Posterior cingulate gyrus (tissue), 11 donors: ENCODE measurements around the gene WDPCP.
"Not testable (repeated sequence)": the region's sequence is repeated elsewhere in the genome, so short reads cannot be mapped to it uniquely, and the experiment has no call there.

ENCODE experiments used
- DNase-seq, 10 donors: peaks; one replicate each; pipeline versions ENCODE4 v3.0.0 to v3.0.0-alpha.2; 2020 to 2021; ENCODE audit warnings: mixed read lengths in 3 of 10
- intact Hi-C: fragments of 100-400 bp; cut with DNase I; formaldehyde crosslinking; loops from one replicate; pipeline ENCODE4 v1.15.1; 2023

The WDPCP gene

DNA sequence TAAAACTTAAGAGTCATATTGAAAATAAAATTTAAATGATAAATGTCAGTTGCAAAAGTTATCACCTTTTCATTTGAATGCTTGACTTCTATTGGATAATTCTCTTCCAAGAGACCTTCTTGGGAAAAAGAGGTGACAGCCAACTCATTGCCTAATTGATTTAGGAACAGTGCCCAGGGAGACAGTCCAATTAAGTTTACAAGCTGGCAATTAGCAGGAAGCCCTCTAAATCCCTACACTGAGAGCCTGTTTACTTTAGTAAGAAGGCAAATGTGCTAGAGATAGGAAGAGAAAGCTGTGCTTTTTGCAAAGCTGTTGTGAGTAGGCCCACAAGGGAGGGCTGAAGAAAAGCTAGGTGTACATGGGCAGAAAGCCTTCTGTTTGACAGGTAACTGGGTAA lies 189.1 kb downstream of the WDPCP start:
- intact Hi-C loops, result no loop called here
- no peak for DNase-seq

DNA sequence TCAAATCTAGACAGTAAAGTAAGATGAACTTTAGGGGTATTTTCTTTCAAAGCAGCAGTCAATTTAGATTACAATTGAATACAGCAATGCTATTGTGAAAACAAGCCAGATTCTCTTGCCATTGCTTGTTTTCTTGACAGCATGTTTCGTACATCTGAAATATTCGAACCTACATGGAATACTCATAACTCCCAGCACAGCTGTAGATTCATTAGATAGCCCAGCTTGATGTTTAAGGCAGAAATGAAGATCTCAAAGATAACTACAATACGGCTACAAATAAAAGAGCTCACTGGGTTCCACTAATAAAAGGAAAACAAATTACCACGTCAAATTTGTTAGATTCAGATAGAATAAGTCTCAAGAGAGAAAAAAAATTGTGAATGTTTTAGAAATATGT lies 208.8 kb downstream of the WDPCP start:
- intact Hi-C loops, result no loop called here
- no peak for DNase-seq

DNA sequence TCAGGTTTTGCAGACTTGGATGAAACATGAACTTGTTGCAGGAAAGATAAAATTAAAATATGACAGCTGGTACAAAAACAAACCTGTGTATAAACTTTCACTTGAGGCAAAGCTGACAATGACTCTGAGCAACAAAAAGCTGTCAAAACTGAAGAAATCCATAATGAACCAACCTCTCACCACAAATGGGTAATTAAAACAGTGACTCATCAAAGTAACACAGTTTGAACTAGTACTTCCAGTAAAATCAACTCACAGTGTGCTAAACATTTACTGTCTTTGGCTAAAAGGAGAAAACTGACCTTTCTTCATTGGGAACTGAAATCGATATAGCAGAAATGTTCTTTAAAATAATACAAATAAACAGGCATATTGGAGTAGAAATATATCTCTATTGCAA lies 209.7 kb downstream of the WDPCP start:
- intact Hi-C loops, result no loop called here

DNA sequence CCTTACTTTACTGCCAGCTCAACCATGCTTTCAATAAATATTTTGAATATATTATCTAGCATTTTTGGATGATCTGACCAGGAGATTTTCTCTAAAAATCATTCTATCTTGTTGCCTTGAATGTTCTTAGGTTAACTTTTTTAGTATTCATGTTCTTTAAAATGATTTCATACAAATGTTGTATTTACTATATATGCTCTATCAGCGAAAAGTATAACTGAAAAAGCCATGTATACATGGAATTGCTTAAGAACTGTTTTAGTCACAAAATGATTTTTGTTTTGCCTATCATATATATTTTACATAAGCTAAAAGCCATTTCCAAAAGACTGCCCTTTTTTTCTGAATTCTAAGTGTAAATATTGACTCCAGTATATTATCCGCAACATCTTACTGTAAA lies 213.9 kb downstream of the WDPCP start:
- no peak for DNase-seq
- intact Hi-C loops, result no loop called here

More for the DNA sequence above, 209.7 kb downstream of the WDPCP start:
- DNase-seq, result no peak

DNA sequence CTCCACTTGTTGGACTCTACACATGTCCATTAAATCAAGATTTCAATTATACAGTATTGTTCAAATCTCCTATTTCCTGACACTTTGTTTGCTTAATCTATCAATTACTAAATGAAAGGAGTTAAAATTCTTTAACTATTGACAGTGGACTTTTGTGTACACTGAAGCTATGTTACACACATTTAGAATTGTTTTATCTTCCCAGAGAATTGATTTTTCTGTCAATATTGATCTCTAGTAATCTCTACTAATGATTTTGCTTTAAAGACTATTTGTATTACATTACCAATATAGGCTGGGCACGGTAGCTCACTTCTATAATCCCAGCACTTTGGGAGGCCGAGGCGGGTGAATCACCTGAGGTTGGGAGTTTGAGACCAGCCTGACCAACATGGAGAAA lies 215.7 kb downstream of the WDPCP start:
- no peak for DNase-seq
- intact Hi-C loops, result no loop called here

DNA sequence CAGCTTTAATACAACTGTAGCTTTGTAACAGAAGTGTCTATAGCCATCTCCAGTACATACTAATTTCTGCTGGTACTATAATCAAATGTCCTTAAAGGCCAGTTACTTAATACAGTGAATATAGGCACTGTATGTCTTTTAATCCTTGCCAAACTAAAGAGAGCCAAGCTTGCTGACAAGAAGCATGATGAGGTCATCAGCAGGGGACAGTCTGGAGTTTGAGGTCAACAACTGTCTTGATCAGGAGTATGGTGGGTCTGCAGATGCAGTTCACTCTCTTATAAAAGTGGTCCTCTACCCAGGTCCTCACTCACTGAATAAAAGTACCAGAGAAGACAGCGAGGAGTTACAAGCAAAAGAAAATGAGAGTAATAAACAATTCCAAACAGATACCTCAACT lies 219.1 kb downstream of the WDPCP start:
- intact Hi-C loops, result no loop called here

DNA sequence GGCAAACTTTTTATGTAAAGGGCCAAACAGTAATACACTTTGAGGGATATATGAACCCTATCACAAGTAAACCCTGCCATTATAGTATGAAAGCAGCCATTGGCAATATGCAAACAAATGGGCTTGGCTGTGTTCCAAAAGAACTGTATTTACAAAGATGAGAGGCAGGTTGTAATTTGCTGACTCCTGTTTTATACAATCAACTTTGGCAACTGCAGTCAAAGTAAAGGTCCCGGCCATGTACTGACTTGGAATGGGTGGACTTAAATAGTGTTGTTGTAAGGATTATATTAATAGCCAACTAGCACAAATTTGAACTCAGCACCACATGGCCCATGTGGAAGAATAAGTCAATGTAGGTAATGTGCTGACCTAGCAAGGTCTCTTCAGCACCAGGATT lies 223.4 kb downstream of the WDPCP start:
- DNase-seq, result no peak
- intact Hi-C loops, result no loop called here

More for the DNA sequence above, 219.1 kb downstream of the WDPCP start:
- no peak for DNase-seq

DNA sequence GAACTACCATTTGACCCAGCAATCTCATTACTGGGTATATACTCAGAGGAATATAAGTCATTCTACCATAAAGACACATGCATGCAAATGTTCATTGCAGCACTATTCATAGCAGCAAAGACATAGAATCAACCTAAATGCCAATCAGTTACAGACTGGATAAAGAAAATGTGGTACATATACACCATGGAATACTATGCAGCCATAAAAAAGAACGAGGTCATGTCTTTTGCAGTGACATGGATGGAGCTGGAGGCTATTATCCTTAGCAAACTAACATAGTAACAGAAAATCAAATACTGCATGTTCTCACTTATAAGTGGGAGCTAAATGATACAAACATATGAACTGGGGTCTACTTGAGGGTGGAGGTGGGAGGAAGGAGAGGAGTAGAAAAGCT lies 230.6 kb downstream of the WDPCP start:
- intact Hi-C loops, DNase-seq: not testable (repeated sequence)

DNA sequence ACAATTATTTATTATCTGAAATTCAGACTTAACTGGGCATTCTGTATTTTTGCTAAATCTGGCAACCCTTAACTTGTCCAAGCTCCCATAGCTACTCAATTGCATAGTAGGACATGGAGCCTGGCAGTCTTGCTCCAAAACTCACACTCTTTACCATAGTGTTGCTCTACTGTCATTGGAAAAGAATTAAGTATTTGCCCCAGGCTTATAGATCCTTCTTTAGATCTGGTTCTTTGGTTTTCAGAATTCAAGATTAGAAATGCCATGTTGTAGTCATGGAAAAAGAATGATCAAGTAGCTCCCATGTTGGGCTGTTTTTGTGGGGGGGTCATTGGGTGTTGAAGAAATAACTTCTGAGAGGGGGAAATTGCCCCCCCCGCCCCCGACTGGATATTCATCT lies 240.9 kb downstream of the WDPCP start:
- intact Hi-C loops, result no loop called here
- no peak for DNase-seq

DNA sequence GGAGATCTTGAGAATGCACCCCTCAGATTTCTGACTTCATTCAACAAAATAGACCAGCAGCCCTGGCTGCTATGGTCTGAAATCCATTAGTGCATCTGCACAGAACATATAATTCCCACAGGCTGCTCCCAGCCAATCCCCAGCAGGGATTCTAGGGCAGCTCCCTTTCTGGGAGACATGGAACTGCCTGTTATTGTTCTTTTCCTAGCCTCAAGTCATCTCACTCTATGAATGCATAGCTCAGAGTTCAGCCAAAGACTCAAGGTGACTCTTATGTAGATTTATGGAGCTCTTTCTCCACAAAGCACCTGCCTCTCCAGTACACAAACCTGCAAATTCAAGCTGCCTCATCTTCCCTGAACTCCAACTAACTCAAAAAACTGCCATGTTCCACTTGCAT lies 241.9 kb downstream of the WDPCP start:
- intact Hi-C loops, result no loop called here
- no peak for DNase-seq

DNA sequence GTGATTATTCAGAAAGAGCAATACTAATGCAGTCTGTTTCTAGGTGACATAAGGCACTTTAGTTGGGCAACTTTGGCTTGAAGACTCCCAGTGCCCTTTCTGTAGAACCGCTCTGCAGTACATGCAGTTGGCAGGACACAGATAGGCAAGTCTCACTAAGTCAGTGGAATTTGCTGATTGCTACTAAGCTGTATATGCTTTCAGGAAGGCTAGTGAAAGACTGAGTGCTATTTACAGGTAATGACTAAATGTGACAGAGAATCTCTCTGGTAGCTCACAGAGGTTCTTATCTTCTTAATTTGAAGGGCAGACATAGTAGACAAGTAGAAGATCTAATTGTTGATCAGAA lies 243.0 kb downstream of the WDPCP start:
- DNase-seq, result no peak
- intact Hi-C loops, result no loop called here

DNA sequence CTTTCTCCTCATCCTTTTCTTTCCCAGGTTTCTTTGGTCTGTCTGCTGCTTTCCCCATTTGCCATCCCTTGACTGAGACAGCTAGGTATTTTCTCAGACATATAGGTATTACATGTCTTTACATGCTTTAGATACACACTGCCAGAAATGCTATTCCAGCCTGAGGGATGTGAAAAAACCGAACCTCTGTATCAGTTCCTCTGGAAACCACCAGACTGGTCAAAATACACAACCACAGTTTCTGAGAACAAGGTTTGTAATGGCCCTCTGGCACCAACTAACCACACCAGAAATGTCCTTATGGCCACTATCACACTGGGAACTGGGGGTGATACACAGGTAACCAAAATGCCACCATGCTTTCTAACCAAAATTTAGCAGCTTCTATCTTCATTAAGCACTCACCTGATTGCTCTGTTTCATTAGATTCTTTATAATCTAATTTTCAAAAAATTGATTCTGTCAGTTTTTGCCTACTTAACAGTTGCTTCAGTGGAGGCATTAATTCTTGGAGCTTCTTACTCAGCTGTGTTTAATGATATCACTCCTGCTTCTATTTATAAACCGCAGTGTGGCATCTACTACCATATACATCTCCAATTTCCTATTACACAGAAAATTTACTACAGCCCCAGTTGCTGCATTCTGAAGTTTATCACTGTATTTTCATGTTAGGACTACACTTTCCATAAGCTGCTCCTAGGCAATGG lies 243.5 kb downstream of the WDPCP start:
- DNase-seq, result no peak

DNA sequence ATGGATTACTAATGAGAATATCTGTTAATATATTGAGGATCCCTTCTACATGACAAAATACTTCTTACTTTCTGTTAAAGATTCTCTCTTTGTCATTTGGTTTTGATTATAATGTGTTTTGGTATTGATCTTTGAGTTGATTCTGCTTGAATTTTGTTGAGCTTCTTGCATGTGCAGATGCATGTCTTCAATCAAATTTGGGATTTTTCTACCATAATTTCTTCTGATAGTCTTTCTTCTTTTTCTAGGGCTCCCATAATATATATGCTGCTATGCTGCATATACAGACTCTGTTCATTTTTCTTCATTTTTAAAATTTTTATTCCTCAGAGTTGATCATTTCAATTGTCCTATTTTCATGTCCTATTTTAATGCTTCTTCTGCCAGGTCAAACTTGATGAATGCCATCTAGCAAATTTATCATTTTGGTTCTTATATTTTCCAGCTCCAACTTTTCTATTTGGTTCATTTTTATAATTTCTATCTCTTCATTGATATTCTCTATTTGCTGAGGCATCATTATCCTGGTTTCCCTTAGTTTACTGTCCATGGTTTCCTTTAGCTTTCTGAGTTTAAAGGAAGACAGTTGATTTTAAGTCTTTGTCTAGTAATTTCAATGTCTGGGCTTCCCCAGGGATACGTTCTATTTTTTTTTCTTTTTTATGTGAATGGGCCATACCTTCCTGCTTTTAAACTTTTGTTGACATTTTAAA lies 244.7 kb downstream of the WDPCP start:
- intact Hi-C loops, result no loop called here
- DNase-seq, result no peak

More for the DNA sequence above, 243.5 kb downstream of the WDPCP start:
- intact Hi-C loops, result no loop called here

DNA sequence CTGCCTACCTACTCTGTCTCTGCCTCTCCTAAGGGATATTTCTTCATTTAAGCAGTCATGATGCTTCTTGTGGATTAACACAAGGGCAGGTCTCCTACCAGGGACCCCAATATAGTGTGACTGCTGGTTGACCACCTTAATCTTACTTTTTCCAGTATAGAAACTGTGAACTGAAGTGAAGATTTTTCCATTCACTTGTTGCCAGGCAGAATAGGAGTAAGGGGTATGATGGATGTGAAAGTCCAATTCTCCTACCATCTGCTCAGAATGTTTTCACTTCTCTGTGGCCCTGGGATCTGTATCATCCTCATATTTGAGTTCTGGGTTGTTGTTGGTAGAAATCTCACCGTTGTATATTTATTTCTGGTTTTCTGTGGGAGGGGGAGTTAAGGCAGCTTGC lies 247.8 kb downstream of the WDPCP start:
- DNase-seq, result no peak
- intact Hi-C loops, result no loop called here

DNA sequence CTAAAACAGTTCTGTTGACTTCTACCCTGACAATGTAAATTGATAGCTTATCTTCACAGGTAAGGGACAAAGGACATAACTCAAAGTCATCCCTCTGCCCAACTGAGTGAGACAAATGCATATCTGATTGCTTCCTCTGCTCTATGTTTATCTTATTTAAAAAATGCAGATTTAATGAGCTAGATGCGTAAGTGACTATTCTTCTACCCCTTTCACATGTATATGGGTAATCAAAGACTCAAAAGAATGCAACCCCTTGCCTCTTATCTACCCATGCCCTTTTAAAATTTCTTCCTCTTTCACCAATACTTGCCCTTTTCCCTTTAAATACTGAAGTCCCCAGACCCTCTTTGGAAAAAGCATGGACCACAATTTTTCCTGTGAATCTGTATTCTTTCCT lies 253.4 kb downstream of the WDPCP start:
- intact Hi-C loops, result no loop called here
- DNase-seq, result no peak

DNA sequence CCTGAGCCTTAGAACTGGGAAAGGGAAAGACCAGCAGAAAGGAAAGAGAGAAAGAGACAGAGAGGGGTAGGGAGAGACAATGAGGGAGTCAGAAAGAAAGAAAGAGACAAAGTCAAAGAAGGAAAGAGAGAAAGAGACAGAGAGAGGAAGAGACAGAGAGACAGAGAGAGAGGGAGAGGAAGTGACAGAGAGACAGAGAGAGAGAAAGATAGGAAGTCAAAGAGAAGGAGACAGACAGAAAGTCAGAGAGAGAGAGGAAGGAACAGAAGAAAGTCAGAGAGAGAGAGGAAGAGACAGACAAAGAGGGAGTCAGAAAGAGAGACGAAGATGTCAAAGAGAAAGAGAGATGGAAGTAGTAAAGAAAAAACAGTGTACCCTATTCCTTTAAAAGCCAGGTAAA lies 261.8 kb downstream of the WDPCP start:
- intact Hi-C loops, result no loop called here
- no peak for DNase-seq

DNA sequence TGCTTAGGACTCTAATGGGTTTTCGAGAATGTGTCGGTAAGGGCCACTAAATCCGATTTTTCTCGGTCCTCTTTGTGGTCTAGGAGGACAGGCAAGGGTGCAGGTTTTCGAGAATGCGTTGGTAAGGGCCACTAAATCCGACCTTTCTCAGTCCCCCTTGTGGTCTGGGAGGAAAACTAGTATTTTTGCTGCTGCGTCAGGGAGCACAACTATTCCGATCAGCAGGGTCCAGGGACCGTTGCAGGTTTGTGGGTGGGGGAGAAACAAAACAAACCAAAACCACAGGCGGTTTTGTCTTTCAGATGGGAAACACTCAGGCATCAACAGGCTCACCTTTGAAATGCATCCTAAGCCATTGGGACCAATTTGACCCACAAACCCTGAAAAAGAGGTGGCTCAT lies 264.6 kb downstream of the WDPCP start:
- DNase-seq, intact Hi-C loops: not testable (repeated sequence)

DNA sequence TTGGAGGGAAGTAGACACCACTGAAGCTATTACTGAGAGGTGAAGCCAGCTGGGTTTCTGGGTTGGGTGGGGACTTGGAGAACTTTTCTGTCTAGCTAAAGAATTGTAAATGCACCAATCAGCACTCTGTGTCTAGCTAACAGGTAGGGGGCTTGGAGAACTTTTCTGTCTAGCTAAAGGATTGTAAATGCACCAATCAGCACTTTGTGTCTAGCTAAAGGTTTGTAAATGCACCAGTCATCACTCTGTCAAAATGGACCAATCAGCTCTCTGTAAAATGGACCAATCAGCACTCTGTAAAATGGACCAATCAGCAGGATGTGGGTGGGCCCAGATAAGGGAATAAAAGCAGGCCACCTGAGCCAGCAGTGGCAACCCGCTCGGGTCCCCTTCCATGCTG lies 266.3 kb downstream of the WDPCP start:
- DNase-seq, intact Hi-C loops: not testable (repeated sequence)

DNA sequence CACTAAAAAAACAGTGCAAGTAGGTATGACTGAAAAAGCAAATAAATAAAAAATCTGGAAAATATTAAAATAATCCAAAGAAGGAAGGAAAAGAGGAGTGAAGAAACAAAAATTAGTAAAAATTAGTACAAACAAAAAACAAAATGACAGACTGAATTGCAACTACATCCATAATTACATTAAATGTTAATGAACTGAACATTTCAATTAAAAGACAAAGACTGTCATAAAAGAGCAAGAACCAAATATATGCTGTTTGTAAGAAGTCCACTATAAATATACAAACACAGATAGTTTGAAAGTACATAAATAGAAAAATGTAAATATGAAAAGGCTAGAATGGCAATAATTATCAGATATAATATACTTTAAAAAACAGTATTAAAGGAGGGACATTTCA lies 267.6 kb downstream of the WDPCP start:
- no peak for DNase-seq
- intact Hi-C loops, result no loop called here

DNA sequence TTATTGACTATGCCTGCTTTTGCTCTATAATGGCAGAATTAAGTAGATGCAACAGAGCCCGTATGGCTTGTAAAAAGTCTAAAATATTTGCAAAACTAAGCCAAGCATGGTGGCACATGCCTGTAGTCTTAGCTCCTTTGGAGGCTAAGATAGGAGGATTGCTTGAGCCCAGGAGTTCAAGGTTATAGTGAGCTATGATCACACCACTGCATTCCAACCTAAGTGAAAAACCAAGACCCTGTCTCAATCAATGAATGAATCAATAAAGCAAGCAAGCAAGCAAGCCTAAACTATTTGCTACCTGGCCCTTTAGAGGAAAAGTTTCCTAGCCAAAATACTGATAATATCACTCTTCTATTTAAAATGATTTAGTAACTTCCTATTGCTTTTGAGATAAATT lies 277.7 kb downstream of the WDPCP start:
- intact Hi-C loops, result no loop called here
- DNase-seq, result no peak

DNA sequence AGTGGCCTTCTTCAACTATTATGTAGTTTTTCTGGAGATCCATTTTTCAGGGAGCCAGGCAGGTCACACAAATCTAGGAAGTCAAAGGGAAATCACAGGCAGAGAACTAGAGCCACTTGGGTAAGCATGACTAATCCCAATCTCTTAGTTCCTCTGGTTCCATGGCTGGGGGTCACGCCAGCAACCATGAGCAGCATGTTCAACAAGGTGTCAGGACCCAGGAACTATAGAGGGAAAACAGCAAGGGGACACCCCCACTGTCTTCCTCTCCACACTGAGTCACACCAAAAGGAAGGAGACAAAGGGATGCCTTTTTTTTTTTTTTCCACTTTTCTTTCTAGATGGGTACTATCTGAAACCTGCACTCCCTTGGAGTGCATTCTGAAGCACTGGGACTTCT lies 286.8 kb downstream of the WDPCP start:
- intact Hi-C loops, result no loop called here
- DNase-seq, result no peak

DNA sequence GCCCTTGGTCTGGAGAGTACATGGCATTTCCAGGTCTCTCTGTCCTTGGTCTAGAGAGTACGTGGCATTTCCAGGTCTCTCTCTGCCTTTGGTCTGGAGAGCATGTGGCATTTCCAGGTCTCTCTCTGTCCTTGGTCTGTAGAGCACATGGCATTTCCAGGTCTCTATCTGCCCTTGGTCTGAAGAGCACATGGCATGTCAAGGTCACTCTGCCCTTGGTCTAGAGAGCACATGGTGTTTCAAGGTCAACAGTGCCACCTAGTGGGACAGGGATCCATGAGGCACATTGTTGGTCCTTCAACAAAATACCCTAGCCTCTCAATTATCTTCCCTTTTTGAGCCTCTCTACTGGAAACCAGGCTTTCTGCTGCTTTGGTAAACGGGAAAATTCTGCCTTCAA lies 287.4 kb downstream of the WDPCP start:
- DNase-seq, result no peak
- intact Hi-C loops, result no loop called here

DNA sequence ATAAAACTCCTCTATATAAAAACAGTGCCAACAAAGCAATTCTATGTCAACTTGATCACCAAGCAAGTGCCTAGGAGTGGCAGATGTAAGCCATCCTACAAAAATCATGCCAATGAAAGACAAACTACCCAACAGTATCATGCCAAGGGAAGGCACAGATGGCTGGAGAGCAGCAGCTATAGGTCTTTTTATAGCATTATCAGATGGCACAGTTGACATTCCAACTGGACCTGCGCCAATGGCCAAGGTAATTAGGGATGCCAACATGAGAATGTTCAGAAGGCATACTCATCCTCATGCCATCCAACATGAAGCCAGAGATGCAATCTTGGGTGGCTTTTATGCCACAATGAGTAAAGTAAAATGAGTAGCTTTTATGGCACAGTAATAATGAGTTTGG lies 300.3 kb downstream of the WDPCP start:
- DNase-seq, result no peak
- intact Hi-C loops, result no loop called here
